Memory B cell (primary cell): Measurements from ENCODE around the gene OR10S1.
"Not testable (repeated sequence)": the region's sequence is repeated elsewhere in the genome, so short reads cannot be mapped to it uniquely, and the experiment has no call there.

Source experiments
- ATAC-seq: fragments of 150-1000 bp; cut with Tn5 transposase; 2 replicates; pipeline ENCODE4 v1.10.0; 2021; ENCODE audit warnings: low read depth, mild to moderate bottlenecking, moderate library complexity
- DNase-seq, 2 donors: peaks; one replicate each; pipeline ENCODE4 v3.0.0; 2022; ENCODE audit warnings: low spot score in 2 of 2
- H3K27ac Mint-ChIP-seq: one replicate; pipeline ENCODE4 v1.8.0; 2022; ENCODE audit warnings: mild to moderate bottlenecking, moderate library complexity, mixed read lengths
- H3K27me3 Mint-ChIP-seq: one replicate; pipeline ENCODE4 v1.8.0; 2022; ENCODE audit warnings: mixed read lengths
- H3K36me3 Mint-ChIP-seq: one replicate; pipeline ENCODE4 v1.8.0; 2022; ENCODE audit warnings: mild to moderate bottlenecking, mixed read lengths
- H3K4me1 Mint-ChIP-seq: one replicate; pipeline ENCODE4 v1.8.0; 2022; ENCODE audit warnings: mixed read lengths
- H3K4me3 Mint-ChIP-seq: one replicate; pipeline ENCODE4 v1.8.0; 2022; ENCODE audit warnings: mild to moderate bottlenecking, moderate library complexity, mixed read lengths
- H3K9me3 Mint-ChIP-seq: one replicate; pipeline ENCODE4 v1.8.0; 2022; ENCODE audit warnings: mixed read lengths

The OR10S1 gene

GRCh38 chr11:123977731-123978347 is at the start of gene OR10S1:
Gene OR10S1, minus strand, starts transcription at chr11:123977781. Its CDS starts 117 bp downstream, at chr11:123977664.
- Mint-ChIP-seq H3K27ac (no peak within 1 kb of the TSS), H3K4me1 (no peaks in the 10 kb centered on the region), H3K36me3 (no peaks in the 10 kb centered on the region), H3K27me3 (no peaks in the 10 kb centered on the region), H3K4me3 (no peak within 1 kb of the TSS), H3K9me3 (peaks cover 4% of the 10 kb centered on the region)
- ATAC-seq (no peak), DNase-seq (no peak)

- Mint-ChIP-seq H3K27ac (no peak within 1 kb of the TSS), H3K27me3 (no peaks in the 10 kb centered on the region), H3K9me3 (no peaks in the 10 kb centered on the region), H3K4me3 (no peak within 1 kb of the TSS), H3K36me3 (no peaks in the 10 kb centered on the region), H3K4me1 (no peaks in the 10 kb centered on the region)
- DNase-seq (no peak), ATAC-seq (no peak)
Observed at GRCh38 chr11:124026498-124026897, 48.9 kb upstream of the OR10S1 start, which contains the start of gene OR10G8. Gene OR10G8, plus strand, starts transcription at chr11:124026798. Its CDS starts 2,825 bp downstream, at chr11:124029623.

GRCh38 chr11:124015837-124016236 is 38.3 kb upstream of the OR10S1 start:
- not testable (repeated sequence) for ATAC-seq, H3K4me1 Mint-ChIP-seq, H3K27ac Mint-ChIP-seq, H3K4me3 Mint-ChIP-seq, H3K27me3 Mint-ChIP-seq, H3K9me3 Mint-ChIP-seq, DNase-seq, H3K36me3 Mint-ChIP-seq

GRCh38 chr11:124012697-124013096 is 35.1 kb upstream of the OR10S1 start, which contains the start of gene OR10G4:
Gene OR10G4, plus strand, starts transcription at chr11:124012997. Its CDS starts 2,578 bp downstream, at chr11:124015575.
- Mint-ChIP-seq H3K27me3 (peaks cover 4% of the 10 kb centered on the region), H3K27ac (no peak within 1 kb of the TSS), H3K9me3 (no peaks in the 10 kb centered on the region), H3K36me3 (no peaks in the 10 kb centered on the region), H3K4me1 (no peaks in the 10 kb centered on the region), H3K4me3 (no peak within 1 kb of the TSS)
- no peak for DNase-seq
- no peak for ATAC-seq

- no peak for ATAC-seq
- Mint-ChIP-seq H3K9me3 (no peaks in the 10 kb centered on the region), H3K27me3 (peaks cover 1% of the 10 kb centered on the region), H3K27ac (no peak within 1 kb of the TSS), H3K36me3 (no peaks in the 10 kb centered on the region), H3K4me1 (no peaks in the 10 kb centered on the region), H3K4me3 (no peak within 1 kb of the TSS)
- no peak for DNase-seq
Observed at GRCh38 chr11:123995119-123995518, 17.5 kb upstream of the OR10S1 start, which contains the start of gene OR10G6. Gene OR10G6, minus strand, starts transcription at chr11:123995161. Its CDS starts 0 bp downstream, at chr11:123995161.

GRCh38 chr11:123979311-123979710 is 1.7 kb upstream of the OR10S1 start:
- H3K4me1 Mint-ChIP-seq: no peaks in the 10 kb centered on the region
- ATAC-seq (no peak), DNase-seq (no peak)
- H3K36me3 Mint-ChIP-seq: no peaks in the 10 kb centered on the region
- peaks cover 9% of the 10 kb centered on the region for H3K9me3 Mint-ChIP-seq
- H3K27me3 Mint-ChIP-seq: peaks cover 3% of the 10 kb centered on the region
- H3K27ac Mint-ChIP-seq: no peak overlapping the region
- H3K4me3 Mint-ChIP-seq: no peak overlapping the region

GRCh38 chr11:123976770-123977560 is 616 bp downstream of the OR10S1 start:
- Mint-ChIP-seq H3K4me3 (no peak overlapping the region), H3K4me1 (no peaks in the 10 kb centered on the region), H3K36me3 (no peaks in the 10 kb centered on the region)

GRCh38 chr11:123973816-123974215 is 3.8 kb downstream of the OR10S1 start:
- Mint-ChIP-seq H3K36me3 (no peaks in the 10 kb centered on the region), H3K27ac (no peak overlapping the region), H3K4me3 (no peak overlapping the region), H3K4me1 (no peaks in the 10 kb centered on the region), H3K27me3 (no peaks in the 10 kb centered on the region), H3K9me3 (peaks cover 8% of the 10 kb centered on the region)
- DNase-seq: no peak
- no peak for ATAC-seq

More at GRCh38 chr11:123976770-123977560, 616 bp downstream of the OR10S1 start:
- no peaks in the 10 kb centered on the region for H3K27me3 Mint-ChIP-seq
- no peak for DNase-seq
- ATAC-seq: no peak
- H3K27ac Mint-ChIP-seq: no peak overlapping the region
- H3K9me3 Mint-ChIP-seq: peaks cover 2% of the 10 kb centered on the region

- H3K4me3 Mint-ChIP-seq: no peak overlapping the region
- ATAC-seq: no peak
- H3K36me3 Mint-ChIP-seq: no peaks in the 10 kb centered on the region
- no peak overlapping the region for H3K27ac Mint-ChIP-seq
- DNase-seq: no peak
- no peaks in the 10 kb centered on the region for H3K27me3 Mint-ChIP-seq
- H3K9me3 Mint-ChIP-seq: peaks cover 17% of the 10 kb centered on the region
- no peaks in the 10 kb centered on the region for H3K4me1 Mint-ChIP-seq
Observed at GRCh38 chr11:123956752-123957151, 20.8 kb downstream of the OR10S1 start.

GRCh38 chr11:123945132-123945531 is 32.4 kb downstream of the OR10S1 start:
- no peak overlapping the region for H3K4me3 Mint-ChIP-seq
- no peak overlapping the region for H3K27ac Mint-ChIP-seq
- no peaks in the 10 kb centered on the region for H3K4me1 Mint-ChIP-seq
- peaks cover 2% of the 10 kb centered on the region for H3K9me3 Mint-ChIP-seq
- no peak for DNase-seq
- ATAC-seq: no peak
- no peaks in the 10 kb centered on the region for H3K36me3 Mint-ChIP-seq
- H3K27me3 Mint-ChIP-seq: peaks cover 4% of the 10 kb centered on the region

GRCh38 chr11:123943738-123944137 is 33.8 kb downstream of the OR10S1 start, which contains the start of gene OR6T1:
Gene OR6T1, minus strand, starts transcription at chr11:123943838. Its CDS starts 0 bp downstream, at chr11:123943838.
- Mint-ChIP-seq H3K9me3 (peaks cover 5% of the 10 kb centered on the region), H3K36me3 (no peaks in the 10 kb centered on the region), H3K27me3 (peaks cover 7% of the 10 kb centered on the region), H3K4me1 (no peaks in the 10 kb centered on the region), H3K4me3 (no peak within 1 kb of the TSS), H3K27ac (no peak within 1 kb of the TSS)
- DNase-seq: no peak
- ATAC-seq: no peak

GRCh38 chr11:123942413-123942812 is 35.2 kb downstream of the OR10S1 start:
- peaks cover 5% of the 10 kb centered on the region for H3K9me3 Mint-ChIP-seq
- ATAC-seq (no peak), DNase-seq (no peak)
- no peak overlapping the region for H3K27ac Mint-ChIP-seq
- H3K27me3 Mint-ChIP-seq: peaks cover 7% of the 10 kb centered on the region
- no peaks in the 10 kb centered on the region for H3K4me1 Mint-ChIP-seq
- H3K4me3 Mint-ChIP-seq: no peak overlapping the region
- no peaks in the 10 kb centered on the region for H3K36me3 Mint-ChIP-seq

- Mint-ChIP-seq H3K4me3 (no peak within 1 kb of the TSS), H3K27ac (no peak within 1 kb of the TSS), H3K4me1 (no peaks in the 10 kb centered on the region), H3K27me3 (peaks cover 3% of the 10 kb centered on the region), H3K36me3 (no peaks in the 10 kb centered on the region), H3K9me3 (peaks cover 5% of the 10 kb centered on the region)
- no peak for DNase-seq
- no peak for ATAC-seq
Observed at GRCh38 chr11:123939317-123939716, 38.3 kb downstream of the OR10S1 start, which contains the start of gene OR4D5. Gene OR4D5, plus strand, starts transcription at chr11:123939617. Its CDS starts 0 bp downstream, at chr11:123939617.
